GM12878 (cell line): ENCODE results near the gene EN1. TPM values are rescaled to one million over a fixed set of nuclear protein-coding genes. Genes with fewer than 3 reads are reported as not detected.

Experiments used
- BMI1 ChIP-seq: fragments of 450-650 bp; IDR thresholded peaks from 2 replicates; pipeline ENCODE4 v1.6.1; 2016; ENCODE audit warnings: mild to moderate bottlenecking, moderate library complexity, borderline replicate concordance
- CTCF ChIP-seq, 3 experiments: IDR thresholded peaks in 2 of 3; conservative IDR thresholded peaks in 1 of 3; 2 replicates each; pipeline ENCODE4 v1.5.1; 2011; ENCODE audit warnings: low read depth in 3 of 3, low read length in 3 of 3, mild to moderate bottlenecking in 3 of 3, control low read depth in 2 of 3, moderate library complexity in 2 of 3, inconsistent platforms in 1 of 3, mixed read lengths in 1 of 3; ENCODE audit not compliant: control insufficient read depth in 2 of 3, insufficient read depth in 1 of 3; ENCODE audit errors: extremely low read depth in 1 of 3
- E4F1 ChIP-seq: fragments of 450-650 bp; IDR thresholded peaks from 2 replicates; pipeline ENCODE4 v1.6.1; 2018; ENCODE audit warnings: borderline replicate concordance, mild to moderate bottlenecking; ENCODE audit not compliant: partially characterized antibody
- IKZF1 ChIP-seq: fragments of 450-650 bp; conservative IDR thresholded peaks from 2 replicates; pipeline ENCODE4 v1.6.1; 2017; ENCODE audit warnings: antibody characterized with exemption, mild to moderate bottlenecking
- REST ChIP-seq: IDR thresholded peaks from 2 replicates; pipeline ENCODE4 v1.6.1; 2012; ENCODE audit warnings: mild to moderate bottlenecking, low read depth, low read length
- RFX5 ChIP-seq: IDR thresholded peaks from 2 replicates; pipeline ENCODE4 v1.6.1; 2011; ENCODE audit warnings: low read depth, low read length, improper control_type of control experiment
- RUNX3 ChIP-seq: IDR thresholded peaks from 2 replicates; pipeline ENCODE4 v1.6.1; 2012; ENCODE audit warnings: low read length, inconsistent platforms
- SMC3 ChIP-seq: IDR thresholded peaks from 2 replicates; pipeline ENCODE4 v1.6.1; 2011; ENCODE audit warnings: low read length, improper control_type of control experiment, borderline replicate concordance
- ZBTB4 ChIP-seq: fragments of 450-650 bp; formaldehyde crosslinking; IDR thresholded peaks from 2 replicates; pipeline ENCODE4 v1.4.0; 2022; ENCODE audit warnings: mild to moderate bottlenecking, moderate library complexity
- ZNF687 ChIP-seq: fragments of 450-650 bp; IDR thresholded peaks from 2 replicates; pipeline ENCODE4 v1.6.1; 2017; ENCODE audit warnings: mild to moderate bottlenecking, moderate library complexity
- polyA plus RNA-seq, 11 experiments: library from polyadenylated mRNA; depleted of rRNA in 4 of 11; unstranded in 6 of 11; stranded (reverse) in 5 of 11; fragments of >200 nt; fragmentation: Nextera tagmentation in 4 of 11; fragmentation: Illumina TruSeq in 1 of 11; extraction: Ambion mirVana in 4 of 11; extraction: Trizol in 1 of 11; gene quantifications; 1 replicate in 1 of 11; 2 replicates in 10 of 11; pipeline versions ENCODE4 v1.2.1 to v1.2.3, GENCODE V29; 2011 to 2016; ENCODE audit warnings: inconsistent platforms in 2 of 11, missing spikeins in 2 of 11, low read depth in 1 of 11
- total RNA-seq, 4 experiments: library from RNA; depleted of rRNA in 3 of 4; stranded (reverse); fragments of >200 nt in 3 of 4; fragmentation: Illumina TruSeq in 1 of 4; extraction: Trizol in 1 of 4; gene quantifications; 2 replicates each; pipeline versions ENCODE4 v1.2.1 to v1.2.3, GENCODE V29; 2013 to 2021

Gene EN1
- total and polyA plus RNA-seq, 10 of the 15 experiments (the other 5 are each of a cell fraction or from before 2014, with no cell fraction given) = not detected

- TF ChIP-seq ZNF687 (no peak), IKZF1 (no peak), RFX5 (no peak), ZBTB4 (CRISPR knock-in tag) (no peak), SMC3 (peak; percentile 70), RUNX3 (no peak), REST (no peak), E4F1 (no peak), CTCF (IDR thresholded peaks at IDR 0.05 in 2 of 3, conservative IDR thresholded peaks at IDR 0.05 in 1 of 3; ENCODE audit: control insufficient read depth in 2 of 3, extremely low read depth in 1 of 3, insufficient read depth in 1 of 3, low read depth in 3 of 3, low read length in 3 of 3) (peak; percentile 91 to 97 (median 97)), BMI1 (no peak)
These were observed 35.4 kb upstream of the EN1 start (continued) for GRCh38 chr2:118882693-118883336.
